ENCODE results near the gene SLAMF9. TPM values are rescaled to one million over a fixed set of nuclear protein-coding genes. Genes with fewer than 3 reads are reported as not detected.

SLAMF9 gene
- total RNA-seq, 6 experiments from 2014 or later = 0.68 to 2.2 (median 1.6) TPM; not detected in 2

GRCh38 chr1:159989581-159989980, 35.5 kb upstream of the SLAMF9 start:
- Histone ChIP-seq H3K4me1 (peaks cover 0 to 16% (median 5%) of the 10 kb centered on the region in 4 donors), H3K9me3 (no peaks in the 10 kb centered on the region), H3K4me3 (no peak overlapping the region), H3K27ac (no peak overlapping the region), H3K27me3 (no peaks in the 10 kb centered on the region), H3K36me3 (no peaks in the 10 kb centered on the region)
- DNase-seq (no peak), ATAC-seq (no peak)
- intact Hi-C loops (cut with DNase I) = no loop called here
- WGBS (ENCODE audit: insufficient coverage, low coverage, low lambda C conversion rate, missing lambda C conversion rate) = 87% methylated on average over 3 of the region's 3 CpGs
- no peak for TF ChIP-seq CTCF (IDR thresholded peaks at IDR 0.05)
- no peak for TF ChIP-seq POLR2A (IDR thresholded peaks at IDR 0.05)

GRCh38 chr1:159988006-159988405, 34.0 kb upstream of the SLAMF9 start:
- Histone ChIP-seq H3K36me3 (no peaks in the 10 kb centered on the region), H3K27ac (no peak overlapping the region), H3K27me3 (no peaks in the 10 kb centered on the region), H3K4me1 (peaks cover 0 to 16% (median 5%) of the 10 kb centered on the region in 4 donors), H3K9me3 (no peaks in the 10 kb centered on the region), H3K4me3 (no peak overlapping the region)
- intact Hi-C loops (cut with DNase I) = no loop called here
- no peak for DNase-seq
- no peak for ATAC-seq
- no peak for TF ChIP-seq CTCF (IDR thresholded peaks at IDR 0.05)
- TF ChIP-seq POLR2A (IDR thresholded peaks at IDR 0.05) = no peak
- 86% methylated on average over 1 of the region's 1 CpG for WGBS (ENCODE audit: insufficient coverage, low coverage, low lambda C conversion rate, missing lambda C conversion rate)

- intact Hi-C loops (cut with DNase I) = no loop called here
- no peak for TF ChIP-seq CTCF (IDR thresholded peaks at IDR 0.05)
- no peak for TF ChIP-seq POLR2A (IDR thresholded peaks at IDR 0.05)
- no peaks in the 10 kb centered on the region for H3K27me3 ChIP-seq
- no peak overlapping the region for H3K27ac ChIP-seq
- DNase-seq (no peak), ATAC-seq (no peak)
- WGBS (ENCODE audit: insufficient coverage, low coverage, low lambda C conversion rate, missing lambda C conversion rate) = 73% methylated on average over 4 of the region's 4 CpGs
- H3K9me3 ChIP-seq = no peaks in the 10 kb centered on the region
- no peak overlapping the region for H3K4me3 ChIP-seq
- no peaks in the 10 kb centered on the region for H3K36me3 ChIP-seq
- H3K4me1 ChIP-seq = peaks cover 0 to 14% (median 4%) of the 10 kb centered on the region in 4 donors
These were observed 33.1 kb upstream of the SLAMF9 start for GRCh38 chr1:159987186-159987585.

GRCh38 chr1:159986531-159986930, 32.5 kb upstream of the SLAMF9 start:
- ATAC-seq (no peak), DNase-seq (no peak)
- H3K27me3 ChIP-seq = no peaks in the 10 kb centered on the region
- no peak overlapping the region for H3K27ac ChIP-seq
- no peak overlapping the region for H3K4me3 ChIP-seq
- intact Hi-C loops (cut with DNase I) = no loop called here
- no peaks in the 10 kb centered on the region for H3K9me3 ChIP-seq
- H3K36me3 ChIP-seq = no peaks in the 10 kb centered on the region
- WGBS (ENCODE audit: insufficient coverage, low coverage, low lambda C conversion rate, missing lambda C conversion rate) = 90% methylated on average over 1 of the region's 1 CpG
- H3K4me1 ChIP-seq = peaks cover 0 to 9% (median under 1%) of the 10 kb centered on the region in 4 donors
- TF ChIP-seq CTCF (IDR thresholded peaks at IDR 0.05) (no peak), POLR2A (IDR thresholded peaks at IDR 0.05) (no peak)

- TF ChIP-seq POLR2A (IDR thresholded peaks at IDR 0.05) (no peak), CTCF (IDR thresholded peaks at IDR 0.05) (no peak)
- DNase-seq (no peak), ATAC-seq (peak in 3 of 4 donors; percentile 21 to 51 (median 36))
- intact Hi-C loops (cut with DNase I) = no loop called here
- WGBS (ENCODE audit: insufficient coverage, low coverage, low lambda C conversion rate, missing lambda C conversion rate) = 34% methylated on average over 2 of the region's 2 CpGs
- H3K27ac ChIP-seq = no peak overlapping the region
- no peak overlapping the region for H3K4me3 ChIP-seq
- no peaks in the 10 kb centered on the region for H3K27me3 ChIP-seq
- no peaks in the 10 kb centered on the region for H3K36me3 ChIP-seq
- H3K4me1 ChIP-seq = peaks cover 0 to 9% (median 0%) of the 10 kb centered on the region in 4 donors
- H3K9me3 ChIP-seq = no peaks in the 10 kb centered on the region
These were observed 32.1 kb upstream of the SLAMF9 start for GRCh38 chr1:159986093-159986492.

Measured in right lobe of liver (tissue), 6 donors.